Kidney tubule cell (primary cell): ENCODE measurements around the gene MARCHF9.
A peak's percentile ranks its signal among the peaks of the same experiment; 100 is the strongest.
"Not testable (repeated sequence)": the region's sequence is repeated elsewhere in the genome, so short reads cannot be mapped to it uniquely, and the experiment has no call there.

ENCODE experiments used
- DNase-seq: peaks from one replicate; pipeline ENCODE4 v3.0.0-alpha.2; 2018; ENCODE audit warnings: low spot score

MARCHF9 gene

GRCh38 chr12:57771236-57771872 lies 16.5 kb downstream of the MARCHF9 start:
- DNase-seq = peak; percentile 87

- DNase-seq = peak; percentile 96
These were observed 17.0 kb downstream of the MARCHF9 start, which contains the start of gene METTL1 for GRCh38 chr12:57771873-57772428. TSS of gene METTL1 (minus strand) at chr12:57772105. CDS start at chr12:57772083, 22 bp downstream.

GRCh38 chr12:57772429-57773322 lies 17.8 kb downstream of the MARCHF9 start, which contains the start of gene EEF1AKMT3:
TSS of gene EEF1AKMT3 (plus strand) at chr12:57772614. CDS start at chr12:57772725, 111 bp downstream.
- peak; percentile 66 for DNase-seq

- DNase-seq = not testable (repeated sequence)
These were observed 19.7 kb downstream of the MARCHF9 start for GRCh38 chr12:57774634-57775033.

GRCh38 chr12:57775044-57775443 lies 20.1 kb downstream of the MARCHF9 start:
- no peak for DNase-seq

GRCh38 chr12:57775563-57776246 lies 20.8 kb downstream of the MARCHF9 start:
- no peak for DNase-seq

GRCh38 chr12:57776247-57776587 lies 21.3 kb downstream of the MARCHF9 start:
- no peak for DNase-seq

- no peak for DNase-seq
These were observed 22.5 kb downstream of the MARCHF9 start for GRCh38 chr12:57777367-57777766.

- DNase-seq = no peak
These were observed 23.0 kb downstream of the MARCHF9 start for GRCh38 chr12:57777911-57778310.

GRCh38 chr12:57779736-57780135 lies 24.8 kb downstream of the MARCHF9 start:
- DNase-seq = no peak

GRCh38 chr12:57780284-57780897 lies 25.5 kb downstream of the MARCHF9 start:
- DNase-seq = no peak

GRCh38 chr12:57781244-57781643 lies 26.3 kb downstream of the MARCHF9 start:
- DNase-seq = no peak

- no peak for DNase-seq
These were observed 26.9 kb downstream of the MARCHF9 start for GRCh38 chr12:57781801-57782200.

- DNase-seq = no peak
These were observed 27.3 kb downstream of the MARCHF9 start for GRCh38 chr12:57782243-57782607.

- peak; percentile 91 for DNase-seq
These were observed 27.9 kb downstream of the MARCHF9 start, which contains the start of gene TSFM for GRCh38 chr12:57782608-57783465. TSS of gene TSFM (plus strand) at chr12:57782787. CDS start at chr12:57782802, 15 bp downstream.

GRCh38 chr12:57783466-57783801 lies 28.5 kb downstream of the MARCHF9 start:
- no peak for DNase-seq

- no peak for DNase-seq
These were observed 29.0 kb downstream of the MARCHF9 start for GRCh38 chr12:57783861-57784260.

GRCh38 chr12:57793920-57794319 lies 39.0 kb downstream of the MARCHF9 start:
- DNase-seq = peak; percentile 54

GRCh38 chr12:57795354-57795753 lies 40.5 kb downstream of the MARCHF9 start:
- DNase-seq = peak; percentile 42

- DNase-seq = no peak
These were observed 42.1 kb downstream of the MARCHF9 start for GRCh38 chr12:57796996-57797395.

GRCh38 chr12:57797933-57798332 lies 43.0 kb downstream of the MARCHF9 start:
- peak; percentile 25 for DNase-seq
